Measurements from ENCODE around the gene RASSF8. TPM values are rescaled to one million over a fixed set of nuclear protein-coding genes. Genes with fewer than 3 reads are reported as not detected.

RASSF8 gene
- total RNA-seq, 4 donors from 2014 or later: 3.6 to 15.1 (median 8.8) TPM

GRCh38 chr12:26027401-26027800 lies 68.9 kb downstream of the RASSF8 start:
- Histone ChIP-seq H3K27me3 (no peaks in the 10 kb centered on the region), H3K27ac (no peak overlapping the region), H3K4me1 (peaks cover 0 to 13% (median 0%) of the 10 kb centered on the region in 3 donors), H3K9me3 (no peaks in the 10 kb centered on the region), H3K36me3 (no peaks in the 10 kb centered on the region), H3K4me3 (no peak overlapping the region)
- intact Hi-C loops (cut with DNase I): loop anchor here (10.0 kb wide), 1 partner anchor 593 kb away; no protein-coding TSS in a partner anchor
- TF ChIP-seq, protein P1, sequence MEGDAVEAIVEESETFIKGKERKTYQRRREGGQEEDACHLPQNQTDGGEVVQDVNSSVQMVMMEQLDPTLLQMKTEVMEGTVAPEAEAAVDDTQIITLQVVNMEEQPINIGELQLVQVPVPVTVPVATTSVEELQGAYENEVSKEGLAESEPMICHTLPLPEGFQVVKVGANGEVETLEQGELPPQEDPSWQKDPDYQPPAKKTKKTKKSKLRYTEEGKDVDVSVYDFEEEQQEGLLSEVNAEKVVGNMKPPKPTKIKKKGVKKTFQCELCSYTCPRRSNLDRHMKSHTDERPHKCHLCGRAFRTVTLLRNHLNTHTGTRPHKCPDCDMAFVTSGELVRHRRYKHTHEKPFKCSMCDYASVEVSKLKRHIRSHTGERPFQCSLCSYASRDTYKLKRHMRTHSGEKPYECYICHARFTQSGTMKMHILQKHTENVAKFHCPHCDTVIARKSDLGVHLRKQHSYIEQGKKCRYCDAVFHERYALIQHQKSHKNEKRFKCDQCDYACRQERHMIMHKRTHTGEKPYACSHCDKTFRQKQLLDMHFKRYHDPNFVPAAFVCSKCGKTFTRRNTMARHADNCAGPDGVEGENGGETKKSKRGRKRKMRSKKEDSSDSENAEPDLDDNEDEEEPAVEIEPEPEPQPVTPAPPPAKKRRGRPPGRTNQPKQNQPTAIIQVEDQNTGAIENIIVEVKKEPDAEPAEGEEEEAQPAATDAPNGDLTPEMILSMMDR (IDR thresholded peaks at IDR 0.05): no peak
- no peak for TF ChIP-seq POLR2A (IDR thresholded peaks at IDR 0.05)
- no peak for DNase-seq

DNA sequence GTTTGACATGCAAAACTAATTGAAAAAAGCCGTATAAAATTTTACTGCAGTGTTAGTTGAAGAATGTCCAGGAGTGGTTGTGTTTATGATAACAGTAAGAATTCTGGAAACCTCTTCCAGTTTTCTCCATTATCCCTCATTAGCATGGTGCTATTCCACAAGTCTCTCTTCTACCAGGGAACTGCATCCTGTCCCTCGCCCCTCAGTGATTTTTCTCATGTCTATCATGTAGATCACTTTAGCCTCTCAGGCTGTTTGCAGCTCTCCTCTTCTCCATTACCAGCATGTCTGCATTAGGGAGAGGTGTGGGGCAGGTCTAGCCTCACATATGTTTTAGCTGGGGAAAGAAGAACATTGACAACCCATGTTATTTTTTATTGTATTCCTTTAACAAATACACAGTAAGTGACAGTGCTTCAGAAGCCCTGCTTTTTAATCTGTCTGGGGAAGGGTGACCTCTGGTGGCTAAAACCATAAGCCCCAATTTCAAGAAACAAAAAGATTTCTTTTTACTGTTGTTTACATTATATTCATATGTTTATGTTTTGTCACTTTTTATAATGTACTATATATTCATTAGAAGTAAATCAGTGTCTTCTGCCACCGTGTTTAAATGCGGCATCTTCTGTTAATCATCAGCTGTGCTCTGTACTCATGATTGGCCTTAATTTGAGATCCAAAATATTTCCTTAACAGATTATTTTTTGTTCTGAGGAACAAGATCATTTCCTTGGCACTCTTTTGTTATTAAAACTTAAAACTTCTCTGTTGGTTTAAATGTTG lies 70.7 kb downstream of the RASSF8 start:
- Histone ChIP-seq H3K27me3 (no peaks in the 10 kb centered on the region), H3K27ac (peak overlapping the region in 1 of 4 donors; percentile 19), H3K4me1 (peaks cover 0 to 25% (median 0%) of the 10 kb centered on the region in 3 donors), H3K36me3 (no peaks in the 10 kb centered on the region), H3K9me3 (no peaks in the 10 kb centered on the region), H3K4me3 (no peak overlapping the region)
- 39 to 55% methylated on average over 4 of the region's 4 CpGs for WGBS, 2 donors
- no peak for TF ChIP-seq POLR2A (IDR thresholded peaks at IDR 0.05)
- TF ChIP-seq, protein P1 (IDR thresholded peaks at IDR 0.05): peak; percentile 23 to 83 (median 69)
- DNase-seq: no peak
- intact Hi-C loops (cut with DNase I): loop anchor here (10.0 kb wide), 1 partner anchor 594 kb away; no protein-coding TSS in a partner anchor

GRCh38 chr12:26029736-26030022 lies 71.2 kb downstream of the RASSF8 start:
- no peaks in the 10 kb centered on the region for H3K9me3 ChIP-seq
- WGBS, 2 donors: 49 to 64% methylated on average over 3 of the region's 3 CpGs
- DNase-seq: no peak
- H3K36me3 ChIP-seq: no peaks in the 10 kb centered on the region
- no peak overlapping the region for H3K4me3 ChIP-seq
- no peaks in the 10 kb centered on the region for H3K27me3 ChIP-seq
- peaks cover 0 to 30% (median 3%) of the 10 kb centered on the region in 3 donors for H3K4me1 ChIP-seq
- H3K27ac ChIP-seq: peak overlapping the region in 1 of 4 donors; percentile 19
- intact Hi-C loops (cut with DNase I): loop anchor here (10.0 kb wide), 1 partner anchor 595 kb away; no protein-coding TSS in a partner anchor
- TF ChIP-seq POLR2A (IDR thresholded peaks at IDR 0.05): no peak
- TF ChIP-seq, protein P1 (IDR thresholded peaks at IDR 0.05): no peak

DNA sequence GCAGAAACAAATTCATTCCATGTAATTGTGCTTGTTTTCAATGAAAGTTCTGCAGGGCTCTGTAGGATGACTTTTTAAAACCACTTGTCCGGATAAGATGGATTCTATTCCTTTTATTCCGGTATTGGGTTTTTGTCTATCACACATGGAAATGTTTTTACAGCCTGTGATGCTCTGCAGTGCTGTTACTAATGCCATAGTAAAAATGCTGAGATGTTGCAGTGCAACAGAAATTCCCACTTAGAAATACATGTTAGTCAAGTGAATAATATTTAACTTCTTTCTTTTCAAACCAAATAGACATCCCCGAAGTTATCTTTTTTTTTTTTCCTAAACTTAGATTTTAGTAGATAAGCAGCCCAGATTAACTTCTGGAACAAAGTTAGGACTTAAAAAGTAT lies 71.9 kb downstream of the RASSF8 start:
- no peaks in the 10 kb centered on the region for H3K36me3 ChIP-seq
- no peaks in the 10 kb centered on the region for H3K27me3 ChIP-seq
- TF ChIP-seq, protein P1 (IDR thresholded peaks at IDR 0.05): no peak
- TF ChIP-seq POLR2A (IDR thresholded peaks at IDR 0.05): no peak
- no peak overlapping the region for H3K4me3 ChIP-seq
- H3K4me1 ChIP-seq: peaks cover 0 to 34% (median 3%) of the 10 kb centered on the region in 3 donors
- intact Hi-C loops (cut with DNase I): no loop called here
- WGBS, 2 donors: 83 to 84% methylated on average over 3 of the region's 3 CpGs
- H3K27ac ChIP-seq: no peak overlapping the region
- DNase-seq: no peak
- no peaks in the 10 kb centered on the region for H3K9me3 ChIP-seq

GRCh38 chr12:26031318-26031717 lies 72.8 kb downstream of the RASSF8 start:
- intact Hi-C loops (cut with DNase I): no loop called here
- Histone ChIP-seq H3K27ac (no peak overlapping the region), H3K9me3 (no peaks in the 10 kb centered on the region), H3K36me3 (no peaks in the 10 kb centered on the region), H3K27me3 (no peaks in the 10 kb centered on the region), H3K4me1 (peaks cover 0 to 34% (median 3%) of the 10 kb centered on the region in 3 donors), H3K4me3 (no peak overlapping the region)
- 86 to 96% methylated on average over 2 of the region's 2 CpGs for WGBS, 2 donors
- DNase-seq: no peak
- TF ChIP-seq POLR2A (IDR thresholded peaks at IDR 0.05): no peak
- TF ChIP-seq, protein P1 (IDR thresholded peaks at IDR 0.05): no peak

All from esophagus squamous epithelium (tissue), 5 donors.